Ecto neural progenitor cell (in vitro differentiated cells): ENCODE measurements around the gene OR1K1.
"Not testable (repeated sequence)": the region's sequence is repeated elsewhere in the genome, so short reads cannot be mapped to it uniquely, and the experiment has no call there.

Experiments
- DNase-seq: peaks from one replicate; pipeline ENCODE4 v3.0.0-alpha.2; 2018; ENCODE audit warnings: low spot score

OR1K1 gene, protein sequence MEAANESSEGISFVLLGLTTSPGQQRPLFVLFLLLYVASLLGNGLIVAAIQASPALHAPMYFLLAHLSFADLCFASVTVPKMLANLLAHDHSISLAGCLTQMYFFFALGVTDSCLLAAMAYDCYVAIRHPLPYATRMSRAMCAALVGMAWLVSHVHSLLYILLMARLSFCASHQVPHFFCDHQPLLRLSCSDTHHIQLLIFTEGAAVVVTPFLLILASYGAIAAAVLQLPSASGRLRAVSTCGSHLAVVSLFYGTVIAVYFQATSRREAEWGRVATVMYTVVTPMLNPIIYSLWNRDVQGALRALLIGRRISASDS

DNA sequence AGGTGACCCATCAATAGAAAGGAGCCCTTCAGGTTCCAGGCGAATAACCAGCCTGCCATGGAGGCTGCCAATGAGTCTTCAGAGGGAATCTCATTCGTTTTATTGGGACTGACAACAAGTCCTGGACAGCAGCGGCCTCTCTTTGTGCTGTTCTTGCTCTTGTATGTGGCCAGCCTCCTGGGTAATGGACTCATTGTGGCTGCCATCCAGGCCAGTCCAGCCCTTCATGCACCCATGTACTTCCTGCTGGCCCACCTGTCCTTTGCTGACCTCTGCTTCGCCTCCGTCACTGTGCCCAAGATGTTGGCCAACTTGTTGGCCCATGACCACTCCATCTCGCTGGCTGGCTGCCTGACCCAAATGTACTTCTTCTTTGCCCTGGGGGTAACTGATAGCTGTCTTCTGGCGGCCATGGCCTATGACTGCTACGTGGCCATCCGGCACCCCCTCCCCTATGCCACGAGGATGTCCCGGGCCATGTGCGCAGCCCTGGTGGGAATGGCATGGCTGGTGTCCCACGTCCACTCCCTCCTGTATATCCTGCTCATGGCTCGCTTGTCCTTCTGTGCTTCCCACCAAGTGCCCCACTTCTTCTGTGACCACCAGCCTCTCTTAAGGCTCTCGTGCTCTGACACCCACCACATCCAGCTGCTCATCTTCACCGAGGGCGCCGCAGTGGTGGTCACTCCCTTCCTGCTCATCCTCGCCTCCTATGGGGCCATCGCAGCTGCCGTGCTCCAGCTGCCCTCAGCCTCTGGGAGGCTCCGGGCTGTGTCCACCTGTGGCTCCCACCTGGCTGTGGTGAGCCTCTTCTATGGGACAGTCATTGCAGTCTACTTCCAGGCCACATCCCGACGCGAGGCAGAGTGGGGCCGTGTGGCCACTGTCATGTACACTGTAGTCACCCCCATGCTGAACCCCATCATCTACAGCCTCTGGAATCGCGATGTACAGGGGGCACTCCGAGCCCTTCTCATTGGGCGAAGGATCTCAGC, at the start of gene OR1K1:
Gene OR1K1 (plus strand): TSS at position 58 of the 995 bp plus-strand sequence. CDS start 0 bp downstream, at position 58.
- DNase-seq: no peak

DNA sequence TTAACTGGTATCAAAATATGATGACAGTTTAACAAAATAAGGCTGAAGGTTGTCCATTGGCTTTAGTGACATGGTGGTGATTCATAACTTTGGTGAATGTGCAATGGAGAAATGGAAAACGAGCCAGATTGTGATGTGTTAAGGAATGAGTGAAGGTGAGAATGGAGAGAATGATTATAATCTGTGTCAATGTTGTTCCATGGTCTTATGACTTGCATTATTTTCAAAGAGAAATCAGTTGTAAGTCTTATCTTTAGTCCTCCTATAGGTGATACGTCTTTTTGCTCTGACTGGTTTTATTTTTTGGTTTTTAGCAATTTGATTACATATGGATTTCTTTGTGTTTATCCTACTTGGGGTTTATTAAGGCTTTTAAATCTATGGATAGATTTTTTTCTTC, 45.1 kb upstream of the OR1K1 start:
- DNase-seq: no peak

DNA sequence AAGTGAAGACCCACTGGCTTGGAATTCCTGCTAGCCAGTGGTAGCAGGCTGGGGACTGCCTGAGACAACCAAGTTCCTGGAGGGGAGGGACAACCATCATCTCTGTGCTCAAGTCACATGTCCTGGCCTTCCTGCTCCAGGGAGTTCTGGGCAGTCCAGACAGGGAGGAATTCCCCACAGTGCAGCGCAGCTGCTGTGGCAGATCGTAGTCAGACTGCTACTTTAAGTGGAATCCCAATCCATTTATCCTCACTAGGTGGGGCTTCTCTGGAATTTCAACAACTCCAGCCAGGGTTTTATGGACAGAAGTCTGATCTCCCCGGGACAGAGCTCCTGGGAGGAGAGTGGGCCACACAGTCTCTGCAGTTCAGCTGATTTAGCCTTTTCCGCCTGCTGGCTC, 32.1 kb upstream of the OR1K1 start:
- no peak for DNase-seq

DNA sequence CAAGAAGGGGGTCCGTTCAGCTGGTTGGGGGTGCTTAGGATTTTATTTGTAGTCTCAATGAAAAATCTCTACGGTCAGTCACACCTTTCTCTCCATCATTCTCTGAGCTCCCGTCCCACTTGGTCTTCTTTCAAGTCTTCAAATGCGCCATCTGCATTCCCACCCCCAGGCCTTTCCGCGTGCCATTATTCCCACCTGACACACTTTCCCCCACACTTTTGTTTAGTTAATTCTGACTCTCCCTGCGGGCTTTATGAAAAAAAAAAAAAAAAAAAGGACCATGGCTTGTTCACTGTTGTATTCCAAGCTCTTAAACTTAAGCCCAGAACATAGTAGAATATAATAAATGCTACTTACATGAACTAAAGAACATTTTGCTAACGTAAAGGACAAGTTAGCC, 22.9 kb upstream of the OR1K1 start:
- no peak for DNase-seq

DNA sequence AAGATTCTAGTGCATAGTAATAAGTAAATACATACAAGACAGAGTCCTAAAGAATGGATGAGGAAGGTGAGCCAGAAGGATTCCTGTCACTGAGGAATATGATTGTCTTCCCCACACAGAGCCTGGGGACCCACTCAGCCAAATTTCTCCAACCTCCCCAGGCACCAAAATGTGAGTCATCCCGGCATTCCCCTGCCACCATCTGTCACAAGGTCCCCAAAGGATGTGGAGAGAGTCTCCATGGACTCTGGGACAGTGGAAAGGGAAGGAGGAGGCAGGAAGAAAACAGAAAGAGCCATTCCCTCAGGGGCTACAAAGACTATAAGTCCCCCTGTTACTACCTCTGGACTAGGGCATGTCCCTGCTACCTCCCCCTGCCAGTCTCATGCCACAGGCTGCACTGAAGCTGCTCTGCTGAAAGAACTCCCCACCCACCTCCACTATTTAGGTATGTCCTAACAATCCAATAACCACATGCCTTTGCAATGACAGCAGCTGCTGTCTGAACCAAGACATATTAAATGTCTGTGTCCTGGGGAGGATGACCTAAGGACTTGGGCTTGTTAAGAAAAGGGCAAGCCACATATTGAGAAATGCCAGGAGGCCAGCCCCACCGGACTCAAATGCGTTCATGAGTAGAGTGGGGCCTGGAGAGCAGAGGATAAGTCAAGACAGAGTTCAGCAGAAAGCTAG, 21.8 kb upstream of the OR1K1 start:
- DNase-seq: no peak

DNA sequence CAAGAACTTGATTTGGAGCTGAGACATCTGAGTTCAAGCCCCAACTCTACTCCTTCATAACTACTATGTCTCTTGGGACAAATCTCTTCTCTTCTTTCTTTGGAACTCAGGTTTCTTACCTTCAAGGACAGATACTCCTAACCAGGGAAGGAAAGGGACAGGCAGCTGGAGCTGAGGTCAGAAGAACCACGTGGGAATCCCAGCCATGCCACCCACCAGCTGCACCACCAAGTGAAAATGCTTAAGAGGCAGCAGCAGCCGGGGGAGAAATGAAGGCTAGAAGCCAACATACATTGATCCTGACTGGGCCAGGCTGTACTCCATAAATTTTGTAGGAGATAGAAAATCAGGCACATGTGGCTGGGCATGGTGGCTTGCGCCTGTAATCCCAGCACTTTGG, 20.7 kb upstream of the OR1K1 start:
- no peak for DNase-seq

DNA sequence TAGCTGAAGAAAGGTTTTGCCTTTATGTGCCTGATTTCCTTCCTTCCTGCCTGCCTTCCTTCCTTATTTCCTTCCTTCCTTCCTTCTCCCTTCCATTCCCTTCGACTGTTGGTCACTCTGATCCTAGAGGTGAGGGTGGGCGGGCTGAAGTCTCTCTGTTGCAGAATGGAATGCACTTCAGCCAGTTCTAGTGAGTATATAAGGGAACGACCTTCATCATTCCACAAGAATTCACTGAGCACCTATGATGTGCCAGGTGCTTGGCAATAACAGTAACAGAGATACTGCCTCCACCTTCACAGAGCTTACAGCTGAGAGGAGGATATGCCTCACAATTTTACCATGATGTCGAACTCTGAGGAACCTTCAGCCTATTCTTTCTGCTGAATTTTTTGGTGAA, 19.9 kb upstream of the OR1K1 start:
- DNase-seq: no peak

DNA sequence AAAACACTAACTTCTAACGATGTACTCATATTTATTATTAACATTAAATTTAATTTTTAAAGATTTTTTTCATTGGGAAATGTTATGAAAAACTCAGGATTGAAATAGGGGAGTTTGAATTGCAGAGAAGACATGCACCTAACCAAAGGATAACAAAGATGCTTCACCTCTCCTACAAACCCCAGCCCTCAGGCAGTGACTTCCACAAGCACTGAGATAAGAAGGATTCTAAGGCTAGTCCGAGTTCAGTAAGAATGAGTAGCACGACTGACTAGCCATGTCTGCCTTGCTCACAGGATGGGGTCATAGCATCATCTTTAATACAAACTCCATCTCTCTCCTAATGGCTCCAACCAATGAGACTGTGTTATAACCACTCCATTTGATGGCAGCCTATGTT, 18.3 kb upstream of the OR1K1 start:
- no peak for DNase-seq

DNA sequence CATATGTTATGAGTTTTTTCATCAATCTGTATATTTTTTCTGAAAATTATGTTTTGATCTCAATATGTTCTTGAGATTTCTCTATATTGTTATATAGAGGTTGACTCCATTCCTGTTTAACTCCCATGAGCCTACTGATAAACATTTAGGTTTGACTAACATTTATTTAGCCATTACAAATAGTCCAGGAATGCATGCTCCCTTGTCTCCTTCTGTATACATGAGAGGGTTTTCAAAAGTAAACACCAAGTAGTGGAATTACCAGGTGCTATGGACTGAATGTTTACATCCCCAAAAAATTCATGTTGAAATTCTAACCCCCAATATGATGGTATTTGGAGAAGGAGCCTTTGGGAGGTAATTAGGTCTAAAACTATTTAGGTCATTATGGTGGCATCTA, 14.7 kb upstream of the OR1K1 start:
- DNase-seq: no peak

DNA sequence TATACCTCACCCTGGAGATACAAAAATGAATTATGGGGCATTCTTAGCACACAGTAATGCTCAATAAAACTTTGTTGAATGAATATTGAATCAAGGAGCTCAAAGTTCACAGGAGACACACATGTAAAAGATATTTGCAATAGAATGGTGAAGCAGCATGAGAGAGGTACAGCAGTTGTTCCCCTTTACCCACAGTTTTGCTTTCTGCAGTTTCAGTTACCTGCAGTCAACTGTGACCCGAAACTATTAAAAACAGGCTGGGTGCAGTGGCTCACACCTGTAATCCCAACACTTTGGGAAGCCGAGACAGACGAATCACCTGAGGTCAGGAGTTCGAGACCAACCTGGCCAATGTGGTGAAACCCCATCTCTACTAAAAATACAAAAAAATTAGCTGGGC, 13.6 kb upstream of the OR1K1 start:
- no peak for DNase-seq

DNA sequence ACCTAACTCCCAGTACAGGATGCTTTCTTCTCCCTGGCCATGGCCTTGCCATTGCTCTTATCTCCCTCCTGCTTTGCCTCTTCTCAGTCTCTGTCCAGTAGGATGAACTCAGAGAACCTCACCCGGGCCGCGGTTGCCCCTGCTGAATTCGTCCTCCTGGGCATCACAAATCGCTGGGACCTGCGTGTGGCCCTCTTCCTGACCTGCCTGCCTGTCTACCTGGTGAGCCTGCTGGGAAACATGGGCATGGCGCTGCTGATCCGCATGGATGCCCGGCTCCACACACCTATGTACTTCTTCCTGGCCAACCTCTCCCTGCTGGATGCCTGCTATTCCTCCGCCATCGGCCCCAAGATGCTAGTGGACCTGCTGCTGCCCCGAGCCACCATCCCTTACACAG, 11.1 kb upstream of the OR1K1 start, which contains the start of gene OR5C1:
Gene OR5C1 (plus strand): TSS at position 103 of the 400 bp plus-strand sequence. CDS start 0 bp downstream, at position 103.
- no peak for DNase-seq

DNA sequence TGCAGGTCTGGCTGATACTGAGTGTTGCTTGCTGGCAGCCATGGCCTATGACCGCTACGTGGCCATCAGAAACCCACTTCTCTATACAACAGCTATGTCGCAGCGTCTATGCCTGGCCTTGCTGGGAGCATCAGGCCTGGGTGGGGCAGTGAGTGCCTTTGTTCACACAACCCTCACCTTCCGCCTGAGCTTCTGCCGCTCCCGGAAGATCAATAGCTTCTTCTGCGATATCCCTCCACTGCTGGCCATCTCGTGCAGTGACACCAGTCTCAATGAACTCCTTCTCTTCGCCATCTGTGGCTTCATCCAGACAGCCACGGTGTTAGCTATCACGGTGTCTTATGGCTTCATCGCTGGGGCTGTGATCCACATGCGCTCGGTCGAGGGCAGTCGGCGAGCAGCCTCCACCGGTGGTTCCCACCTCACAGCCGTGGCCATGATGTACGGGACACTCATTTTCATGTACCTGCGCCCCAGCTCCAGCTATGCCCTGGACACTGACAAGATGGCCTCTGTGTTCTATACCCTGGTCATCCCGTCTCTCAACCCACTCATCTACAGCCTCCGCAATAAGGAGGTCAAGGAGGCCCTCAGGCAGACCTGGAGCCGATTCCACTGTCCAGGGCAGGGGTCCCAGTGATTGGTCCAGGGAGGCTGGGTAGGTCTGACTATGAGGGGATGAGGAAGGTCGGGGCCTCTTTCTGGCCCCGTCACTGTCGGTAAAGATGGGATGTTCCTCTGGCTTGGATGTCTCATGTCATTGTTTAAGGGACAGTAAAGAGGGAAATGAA, 10.5 kb upstream of the OR1K1 start:
- DNase-seq: no peak

DNA sequence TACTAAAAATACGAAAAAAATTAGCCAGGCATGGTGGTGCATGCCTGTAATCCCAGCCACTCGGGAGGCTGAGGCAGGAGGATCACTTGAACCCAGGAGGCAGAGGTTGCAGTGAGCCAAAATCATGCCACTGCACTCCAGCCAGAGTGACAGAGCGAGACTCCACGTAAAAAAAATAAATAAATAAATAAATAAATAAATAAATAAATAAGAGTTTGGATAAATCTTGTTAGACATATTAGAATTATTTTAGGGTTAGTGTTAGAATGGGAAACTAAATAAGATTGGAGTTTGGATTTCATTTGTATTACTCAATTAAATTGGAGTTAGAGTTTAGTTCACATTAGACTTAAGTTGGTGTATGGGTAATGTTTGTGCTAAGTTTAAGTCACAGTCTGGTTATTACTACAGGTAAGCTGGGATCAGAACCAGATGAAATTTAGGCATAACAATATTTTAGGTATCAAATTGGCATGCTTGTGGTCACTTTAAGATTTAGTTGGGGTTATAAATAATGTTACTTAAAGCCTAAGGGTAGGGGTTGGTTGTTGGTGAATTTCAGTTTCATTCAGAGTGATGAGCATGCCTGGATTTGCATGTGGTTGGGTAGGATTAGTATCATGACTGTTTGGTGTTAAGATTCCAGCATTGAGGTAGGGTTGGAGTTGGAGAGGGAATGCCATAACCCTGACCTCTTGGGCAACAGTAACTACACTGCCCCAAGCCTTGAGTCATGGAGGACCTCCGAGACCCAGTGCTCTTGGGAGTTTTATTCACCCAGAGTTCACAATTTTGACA, 7.9 kb upstream of the OR1K1 start:
- DNase-seq: no peak

DNA sequence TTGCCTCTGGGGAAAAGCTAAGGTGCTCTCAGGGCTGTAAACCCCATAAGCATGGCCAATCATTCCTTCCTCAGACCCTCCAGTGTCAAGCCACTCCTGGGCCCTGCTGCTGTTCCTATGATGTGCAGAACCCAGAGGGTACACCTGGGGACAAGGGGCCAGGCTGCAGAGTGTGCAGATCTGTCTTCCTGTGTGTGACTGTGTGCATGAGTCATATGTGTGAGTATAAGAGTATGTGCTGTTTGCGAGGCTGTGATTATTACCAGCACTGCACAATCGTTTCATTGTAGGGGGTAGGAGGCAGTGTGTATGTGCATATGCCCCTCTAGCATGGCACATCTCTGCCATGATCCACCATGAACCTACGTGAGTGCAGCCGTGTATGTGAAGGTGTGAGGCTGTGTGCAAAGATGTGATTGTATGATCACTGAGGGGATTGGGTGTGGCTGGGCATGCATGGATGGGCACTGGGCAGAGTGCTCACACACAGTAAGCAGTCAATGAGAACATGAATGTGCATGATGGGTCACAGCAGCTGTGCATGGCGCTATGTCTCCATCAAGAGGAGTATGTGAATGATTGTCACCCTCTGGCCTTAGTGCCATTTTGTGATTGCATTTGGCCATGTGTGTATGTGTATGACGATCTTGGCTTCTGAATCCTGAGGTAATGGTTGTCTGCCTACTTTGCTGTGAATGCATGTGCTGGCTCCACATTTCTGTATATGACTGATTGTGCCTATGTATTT, 2.4 kb upstream of the OR1K1 start:
- no peak for DNase-seq

DNA sequence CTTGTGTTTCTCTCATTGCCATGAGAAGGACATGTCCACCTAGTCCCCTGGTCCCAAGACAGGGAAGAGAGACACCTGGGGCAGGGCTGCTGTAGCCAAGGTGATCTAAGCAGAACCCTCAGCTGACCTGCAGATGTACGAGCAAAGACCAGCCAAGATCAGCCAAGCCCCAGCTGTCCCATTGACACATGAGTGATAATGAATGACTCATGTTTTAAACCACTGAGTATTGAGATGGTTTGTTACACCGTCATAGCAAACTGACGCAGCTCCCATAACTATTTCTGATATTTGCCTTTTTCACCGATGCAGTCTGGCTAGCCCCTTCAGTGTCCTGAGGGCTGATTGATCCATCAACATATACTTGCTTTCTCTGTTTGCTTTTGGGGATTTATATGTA, 6.7 kb downstream of the OR1K1 start:
- no peak for DNase-seq

DNA sequence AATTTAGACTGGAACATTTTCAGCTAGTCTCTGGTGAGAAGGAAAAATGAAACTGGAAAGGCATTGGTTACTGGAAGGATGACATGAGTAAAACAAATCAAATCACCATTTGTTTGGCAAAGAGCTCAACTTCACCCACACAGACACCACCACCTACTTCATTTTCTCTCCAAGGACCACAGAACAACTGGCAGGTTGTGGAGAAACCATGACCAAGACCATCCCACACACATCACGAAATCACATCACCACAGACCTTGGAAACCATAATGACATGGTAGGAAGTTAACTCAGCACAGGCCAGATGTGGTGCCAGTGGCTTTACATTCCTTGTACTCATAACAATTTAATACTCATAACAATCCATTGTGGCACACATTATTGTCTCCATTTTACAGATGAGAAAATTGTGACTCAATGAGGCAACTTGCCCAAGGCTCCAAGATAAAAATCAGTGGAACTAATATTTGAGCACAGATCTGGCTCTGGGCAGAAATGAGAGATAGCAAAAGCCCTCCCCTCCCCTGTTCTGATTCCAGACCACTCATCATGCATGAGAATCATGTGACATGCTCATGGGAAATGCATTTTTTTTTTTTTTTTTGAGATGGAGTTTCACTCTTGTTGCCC, 7.5 kb downstream of the OR1K1 start:
- no peak for DNase-seq

DNA sequence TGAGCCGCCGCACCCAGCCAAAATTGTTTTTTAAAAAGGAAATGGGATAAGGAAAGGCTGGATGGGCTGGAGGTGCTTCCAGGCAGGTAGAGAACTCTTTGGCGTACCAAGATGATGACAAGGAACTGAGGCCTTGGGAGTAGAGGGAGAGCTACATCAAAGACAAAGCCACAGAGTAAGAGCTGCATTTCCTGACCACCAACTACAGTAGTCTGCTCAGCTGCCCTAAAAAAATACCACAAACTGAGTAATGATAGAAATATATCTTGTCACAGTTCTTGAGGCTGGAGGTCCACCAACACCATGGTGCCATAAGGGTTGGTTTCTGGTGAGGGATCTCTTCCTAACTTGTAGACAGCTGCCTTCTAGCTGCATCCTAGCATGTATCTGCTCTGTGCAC, 8.2 kb downstream of the OR1K1 start:
- no peak for DNase-seq

DNA sequence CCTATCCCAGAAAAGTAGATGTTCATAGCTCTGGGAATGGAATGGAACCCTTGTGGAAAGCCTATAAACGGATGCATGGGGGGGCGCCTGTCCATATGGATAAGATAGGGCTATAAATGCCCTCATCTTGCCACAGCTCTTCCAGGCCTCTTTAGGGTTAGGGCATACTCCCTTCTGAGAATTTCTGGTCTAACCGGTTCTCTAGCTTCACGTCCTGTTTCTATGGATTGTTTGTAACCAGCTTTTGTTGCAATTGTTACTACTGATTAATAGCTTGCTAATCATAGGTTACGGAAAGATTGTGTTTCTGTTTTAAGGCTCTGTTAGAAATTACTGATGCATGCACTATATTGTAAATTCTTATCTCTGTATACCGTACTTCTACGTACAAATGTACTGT, 9.3 kb downstream of the OR1K1 start:
- not testable (repeated sequence) for DNase-seq

DNA sequence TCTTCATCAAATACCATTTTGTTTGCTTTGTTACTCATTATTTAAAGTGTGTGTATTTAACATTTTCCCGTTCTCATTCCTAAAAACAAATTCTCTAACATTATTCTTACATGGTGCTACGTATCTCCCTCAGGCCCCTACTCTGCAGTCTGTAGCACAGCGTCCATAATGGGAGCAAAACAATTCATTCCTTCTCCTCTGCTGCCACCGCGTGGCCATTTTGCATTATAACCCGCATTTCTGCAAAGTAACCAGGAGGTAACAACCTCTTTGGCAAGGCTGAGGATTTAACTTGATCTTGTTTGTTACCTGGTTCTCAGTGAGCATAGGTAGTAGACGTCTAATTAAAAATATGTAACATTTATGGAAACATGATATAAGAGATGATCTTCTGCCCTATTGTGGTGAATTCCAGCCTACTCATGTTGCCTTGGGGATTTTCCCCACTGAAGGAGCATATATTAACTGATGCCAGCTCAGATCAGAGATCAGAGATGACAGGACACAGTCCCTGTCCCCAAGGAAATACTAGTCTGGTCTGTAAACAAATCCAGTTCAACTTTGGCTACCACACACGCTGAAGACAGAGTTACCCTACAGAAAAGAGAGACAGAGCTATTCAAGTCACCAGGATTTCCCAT, 10.5 kb downstream of the OR1K1 start:
- DNase-seq: peak; percentile 78
